DOHH2 (cell line): ENCODE results near the gene AHNAK.

Source experiments
- H3F3A ChIP-seq: fragments of 200-600 bp; sonication (generic), shearing (Covaris generic); 2 replicates; pipeline ENCODE4 v1.6.0; 2016; ENCODE audit warnings: antibody characterized with exemption, mild to moderate bottlenecking; ENCODE audit not compliant: control insufficient read depth, insufficient read depth
- H3K27ac ChIP-seq: fragments of 200-600 bp; sonication (generic); 2 replicates; pipeline ENCODE4 v1.5.1; 2014; ENCODE audit warnings: low read depth, mild to moderate bottlenecking, low read length, moderate library complexity
- H3K27me3 ChIP-seq: fragments of 200-600 bp; sonication (generic); 2 replicates; pipeline ENCODE4 v1.6.1; 2014; ENCODE audit warnings: mild to moderate bottlenecking, low read length, mixed read lengths; ENCODE audit not compliant: control insufficient read depth
- H3K36me3 ChIP-seq: fragments of 200-600 bp; sonication (generic); 2 replicates; pipeline ENCODE4 v1.6.1; 2014; ENCODE audit warnings: mild to moderate bottlenecking, low read length, moderate library complexity, mixed read lengths; ENCODE audit not compliant: control insufficient read depth
- H3K4me1 ChIP-seq: fragments of 200-600 bp; sonication (generic); 2 replicates; pipeline ENCODE4 v1.6.1; 2014; ENCODE audit warnings: mild to moderate bottlenecking, low read length, mixed read lengths; ENCODE audit not compliant: control insufficient read depth
- H3K4me2 ChIP-seq: fragments of 200-600 bp; sonication (generic); 2 replicates; pipeline ENCODE4 v1.6.0; 2014; ENCODE audit warnings: mild to moderate bottlenecking, low read length, moderate library complexity
- H3K4me3 ChIP-seq: fragments of 200-600 bp; sonication (generic); 2 replicates; pipeline ENCODE4 v1.5.1; 2014; ENCODE audit warnings: mild to moderate bottlenecking, low read length, mixed read lengths
- H3K79me2 ChIP-seq: fragments of 200-600 bp; sonication (generic); 2 replicates; pipeline ENCODE4 v1.6.1; 2014; ENCODE audit warnings: mild to moderate bottlenecking, low read length, mixed read lengths; ENCODE audit not compliant: control insufficient read depth
- H3K9me2 ChIP-seq: fragments of 200-600 bp; sonication (generic); replicated peaks from 2 replicates; pipeline ENCODE4 v1.6.1; 2014; ENCODE audit warnings: mild to moderate bottlenecking, low read length, mixed read lengths; ENCODE audit not compliant: control insufficient read depth
- H3K9me3 ChIP-seq: fragments of 200-600 bp; sonication (generic); 2 replicates; pipeline ENCODE4 v1.6.1; 2014; ENCODE audit warnings: antibody characterized with exemption, low read length, mixed read lengths; ENCODE audit not compliant: control insufficient read depth, insufficient read depth
- H4K20me1 ChIP-seq: fragments of 200-600 bp; sonication (generic); 2 replicates; pipeline ENCODE4 v1.6.0; 2014; ENCODE audit warnings: low read depth, mild to moderate bottlenecking, antibody characterized with exemption, low read length, moderate library complexity; ENCODE audit not compliant: control insufficient read depth, insufficient read depth
- CTCF ChIP-seq: fragments of 200-600 bp; sonication (generic); IDR thresholded peaks from one replicate; pipeline ENCODE4 v1.5.1; 2014; ENCODE audit warnings: antibody characterized with exemption, mild to moderate bottlenecking, low read depth, low read length; ENCODE audit not compliant: poor library complexity, severe bottlenecking
- EZH2phosphoT487 ChIP-seq: fragments of 200-600 bp; sonication (generic); IDR thresholded peaks from 2 replicates; pipeline ENCODE4 v1.6.1; 2017; ENCODE audit warnings: borderline replicate concordance, mild to moderate bottlenecking, antibody characterized with exemption, low read length, moderate library complexity, mixed read lengths

AHNAK gene

DNA sequence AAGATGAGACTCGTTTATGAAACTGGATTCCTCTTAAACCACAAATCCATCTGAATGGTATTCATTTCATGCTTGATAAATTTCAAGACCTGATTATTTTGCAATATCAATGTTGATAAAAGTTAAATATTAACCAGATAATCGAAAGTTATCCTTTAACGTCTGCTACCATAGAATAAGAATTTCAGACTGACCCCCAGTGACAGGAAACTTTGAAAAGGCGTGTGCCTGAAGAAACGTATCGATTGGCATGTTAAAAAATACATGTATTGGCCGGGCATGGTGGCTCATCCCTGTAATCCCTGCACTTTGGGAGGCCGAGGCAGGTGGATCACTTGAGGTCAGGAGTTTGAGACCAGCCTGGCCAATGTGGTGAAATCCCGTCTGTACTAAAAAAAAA lies 113.9 kb downstream of the AHNAK start:
- Histone ChIP-seq H3F3A (no peaks in the 10 kb centered on the region), H3K9me3 (no peaks in the 10 kb centered on the region), H3K4me1 (no peaks in the 10 kb centered on the region), H3K27ac (no peak overlapping the region), H3K4me3 (no peak overlapping the region), H4K20me1 (no peaks in the 10 kb centered on the region), H3K27me3 (peaks cover 11% of the 10 kb centered on the region), H3K9me2 (no peaks in the 10 kb centered on the region), H3K79me2 (no peaks in the 10 kb centered on the region), H3K4me2 (no peak overlapping the region), H3K36me3 (no peaks in the 10 kb centered on the region)
- no peak for TF ChIP-seq CTCF
- TF ChIP-seq EZH2phosphoT487 = no peak

GRCh38 chr11:62431171-62431901 lies 115.3 kb downstream of the AHNAK start:
- Histone ChIP-seq H3K79me2 (no peaks in the 10 kb centered on the region), H4K20me1 (no peaks in the 10 kb centered on the region), H3K9me3 (no peaks in the 10 kb centered on the region), H3K27ac (no peak overlapping the region), H3K4me1 (no peaks in the 10 kb centered on the region), H3F3A (no peaks in the 10 kb centered on the region), H3K4me3 (no peak overlapping the region), H3K9me2 (no peaks in the 10 kb centered on the region), H3K27me3 (peaks cover 11% of the 10 kb centered on the region), H3K4me2 (no peak overlapping the region), H3K36me3 (no peaks in the 10 kb centered on the region)
- no peak for TF ChIP-seq CTCF
- TF ChIP-seq EZH2phosphoT487 = no peak

GRCh38 chr11:62430425-62430824 lies 116.2 kb downstream of the AHNAK start:
- Histone ChIP-seq H3K9me3 (no peaks in the 10 kb centered on the region), H3K9me2 (no peaks in the 10 kb centered on the region), H3K79me2 (no peaks in the 10 kb centered on the region), H3K27me3 (peaks cover 11% of the 10 kb centered on the region), H3K4me3 (no peak overlapping the region), H4K20me1 (no peaks in the 10 kb centered on the region), H3K27ac (no peak overlapping the region), H3K4me1 (no peaks in the 10 kb centered on the region), H3F3A (no peaks in the 10 kb centered on the region), H3K36me3 (no peaks in the 10 kb centered on the region), H3K4me2 (no peak overlapping the region)
- TF ChIP-seq CTCF = no peak
- no peak for TF ChIP-seq EZH2phosphoT487
